Pancreas (tissue), 10 donors: ENCODE measurements around the gene LCAT. TPM values are rescaled to one million over a fixed set of nuclear protein-coding genes. Genes with fewer than 3 reads are reported as not detected.

Source experiments
- ATAC-seq, 4 donors: fragments of 200-7000 bp; cut with Tn5 transposase; one replicate each; pipeline versions ENCODE4 v1.8.0 to v1.9.1; 2020; ENCODE audit warnings: mild to moderate bottlenecking in 4 of 4, moderate library complexity in 4 of 4
- DNase-seq, 6 donors: peaks; one replicate each; pipeline ENCODE4 v3.0.0-alpha.2; 2020
- FAIRE-seq: peaks from 2 replicates; lab custom pipeline; 2012; peaks lifted over from hg19 to GRCh38; lab: Jason Lieb, UNC
- H3K27ac ChIP-seq, 4 donors: fragments of 200-600 bp; sonication (generic); 1 replicate in 3 of 4; 2 replicates in 1 of 4; pipeline versions ENCODE4 v1.5.0 to v1.8.0; 2020
- H3K27me3 ChIP-seq, 4 donors: fragments of 200-600 bp; one replicate each; pipeline ENCODE4 v1.8.0; 2021
- H3K36me3 ChIP-seq, 3 donors: fragments of 200-600 bp; sonication (generic) in 1 of 3; one replicate each; pipeline versions ENCODE4 v1.5.0 to v1.8.0; 2020 to 2021
- H3K4me1 ChIP-seq, 3 donors: fragments of 200-600 bp; one replicate each; pipeline ENCODE4 v1.8.0; 2021
- H3K4me3 ChIP-seq, 4 donors: fragments of 200-600 bp; sonication (generic) in 2 of 4; one replicate each; pipeline versions ENCODE4 v1.5.0 to v1.8.0; 2020 to 2021
- H3K9me3 ChIP-seq, 4 donors: fragments of 200-600 bp; one replicate each; pipeline ENCODE4 v1.8.0; 2021
- CTCF ChIP-seq, 4 donors: fragments of 200-600 bp; sonication (generic) in 3 of 4; IDR thresholded peaks; one replicate each; pipeline versions ENCODE4 v1.5.0 to v1.8.0; 2021; ENCODE audit warnings: antibody characterized with exemption in 4 of 4
- WGBS, 2 donors: extraction: QIAGEN DNeasy Blood & Tissue Kit; methylation state at CpG; one replicate each; pipeline ENCODE4 v1.1.7; 2013; 5-methylcytosine and 5-hydroxymethylcytosine counted together
- intact Hi-C, 3 donors: fragments of 100-400 bp; cut with DNase I; formaldehyde crosslinking; loops; one replicate each; pipeline versions ENCODE4 v1.11.1 to v1.14.2; 2022
- polyA plus RNA-seq, 2 donors: library from polyadenylated mRNA; stranded (reverse); fragments of 200-250 nt; gene quantifications; one replicate each; pipeline ENCODE4 v1.2.3, GENCODE V29; 2013
- total RNA-seq, 6 donors: library from RNA; stranded (reverse); fragmentation: NEBNext Ultra II Directional in 4 of 6; extraction: Animal tissue kit (Norgen Biotek cat#: 25700) in 4 of 6; gene quantifications; one replicate each; pipeline versions ENCODE4 v1.2.1 to v1.2.4, GENCODE V29; 2021 to 2023
- donor health status: healthy with polysubstance abuse.
- donor health status: DM: no; HTN: no; CAD: no; lungs with moderate emphysema.
- donor health status: DM: no; HTN: no; CAD: no.
- donor health status: control.
- donor health status: control.
- donor health status: Bipolar disorder and iron deficiency.
- donor health status: DM: yes; HTN: yes; CAD: no.
- donor health status: DM: no; HTN: no; CAD: no.
- donor health status: DM: no; HTN: no; CAD: no.
- donor health status: DM: yes; HTN: yes; CAD: no.

The LCAT gene
- total and polyA plus RNA-seq, 8 donors: 2.8 to 65.5 (median 10.3) TPM

DNA sequence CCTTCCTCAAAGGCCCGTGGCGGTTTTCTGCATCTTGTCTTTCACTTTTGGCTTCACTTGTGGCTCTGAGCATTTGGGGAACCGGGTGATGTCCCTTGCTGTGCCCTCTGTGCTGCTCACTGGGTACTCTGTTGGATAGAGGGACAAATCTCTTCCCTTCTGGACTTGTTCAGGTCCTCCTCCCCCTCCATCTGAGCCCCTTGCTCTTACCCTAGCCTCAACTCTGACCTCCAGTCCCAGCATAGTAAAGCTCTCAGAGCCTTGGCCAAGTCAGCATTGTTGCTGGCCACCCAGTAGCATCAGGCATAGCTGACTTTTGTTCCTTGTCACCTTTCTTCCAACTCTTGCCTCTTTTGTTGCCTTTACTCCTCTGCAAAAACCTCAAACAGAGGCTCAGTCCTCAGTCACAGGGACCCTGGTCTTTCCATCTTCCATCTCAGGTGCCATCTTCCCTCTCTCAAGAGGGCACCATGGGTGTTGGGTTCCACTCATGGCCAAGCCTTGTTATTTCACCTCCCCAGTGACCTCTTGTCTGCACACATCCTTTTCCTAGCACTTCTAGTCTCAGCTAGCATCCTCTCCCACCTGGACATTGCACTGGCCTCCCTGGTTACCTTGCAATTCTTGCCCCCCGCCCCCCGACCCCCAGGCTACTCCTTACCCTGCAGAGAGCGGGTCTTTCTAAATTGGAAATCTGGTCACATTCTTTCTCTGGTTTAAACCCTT is 6.9 kb downstream of the LCAT start:
- Histone ChIP-seq H3K27me3 (no peaks in the 10 kb centered on the region), H3K4me1 (peaks cover 0 to 20% (median 4%) of the 10 kb centered on the region in 3 donors), H3K4me3 (peak overlapping the region; percentile 80 to 94 (median 91)), H3K36me3 (no peaks in the 10 kb centered on the region), H3K9me3 (no peaks in the 10 kb centered on the region), H3K27ac (peak overlapping the region; percentile 81 to 95 (median 87))
- 44 to 45% methylated on average over 6 of the region's 6 CpGs for WGBS, 2 donors
- no peak for DNase-seq
- intact Hi-C loops: loop anchor here in 1 of 3 donors (10.0 kb wide), 1 partner anchor 412 kb away; the partner anchor contains the start of gene RIPOR1
- TF ChIP-seq CTCF (IDR thresholded peaks at IDR 0.05): no peak
- no peak for ATAC-seq
- no peak for FAIRE-seq

GRCh38 chr16:67936124-67936879 is 7.6 kb downstream of the LCAT start, which contains the start of gene PSMB10:
TSS of gene PSMB10 (minus strand) at chr16:67936850. CDS start at chr16:67936749, 101 bp downstream.
- Histone ChIP-seq H3K36me3 (no peaks in the 10 kb centered on the region), H3K27me3 (no peaks in the 10 kb centered on the region), H3K9me3 (no peaks in the 10 kb centered on the region), H3K4me1 (peaks cover 0 to 20% (median 4%) of the 10 kb centered on the region in 3 donors), H3K27ac (peak within 1 kb of the TSS; percentile 81 to 95 (median 87)), H3K4me3 (peak within 1 kb of the TSS; percentile 80 to 94 (median 91))
- FAIRE-seq (no peak), DNase-seq (peak; percentile 53 to 82 (median 70)), ATAC-seq (peak; percentile 15 to 55 (median 28))
- no peak for TF ChIP-seq CTCF (IDR thresholded peaks at IDR 0.05)
- intact Hi-C loops: loop anchor here in 1 of 3 donors (10.0 kb wide), 1 partner anchor 412 kb away; the partner anchor contains the start of gene RIPOR1
- WGBS, 2 donors: 0% methylated on average over 46 to 54 of the region's 54 CpGs

DNA sequence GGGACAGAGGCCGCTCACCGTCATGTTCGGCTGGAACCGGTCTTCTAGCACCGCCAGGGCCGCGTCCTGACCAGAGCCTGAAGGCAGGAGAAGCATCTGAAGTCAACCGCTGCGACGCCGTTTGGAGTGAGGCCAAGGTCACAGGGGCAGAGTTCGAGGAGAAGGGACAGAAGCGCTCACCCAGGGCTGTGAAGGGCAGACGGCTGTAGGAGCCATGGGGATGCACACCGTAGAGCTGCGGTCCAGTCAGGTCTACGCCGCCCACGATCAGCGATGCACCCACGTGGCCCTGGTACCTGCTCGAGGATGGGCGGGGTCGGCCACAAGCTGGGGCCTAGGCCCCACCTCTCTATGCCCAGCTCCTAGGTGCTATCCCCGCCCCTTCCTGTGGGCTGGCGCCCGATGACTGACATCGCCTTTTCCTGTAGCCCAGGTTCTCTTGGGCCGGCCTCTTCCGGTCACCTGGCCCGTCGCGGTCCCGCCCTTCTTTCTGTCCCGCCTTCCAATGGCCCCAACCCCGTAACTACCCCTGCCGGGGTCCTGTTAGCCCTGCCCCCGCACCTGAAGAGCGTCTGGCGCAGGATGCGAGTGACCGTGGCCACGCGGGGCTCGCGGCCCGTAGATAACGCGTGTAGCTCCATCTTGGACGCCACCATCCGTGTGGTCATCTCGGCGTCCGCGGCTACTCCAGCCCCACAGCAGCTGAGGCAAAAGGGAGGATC is 8.4 kb downstream of the LCAT start:
- DNase-seq (peak; percentile 92 to 99 (median 98)), ATAC-seq (peak; percentile 84 to 93 (median 86)), FAIRE-seq (no peak)
- H3K36me3 ChIP-seq: no peaks in the 10 kb centered on the region
- H3K4me3 ChIP-seq: peak overlapping the region; percentile 80 to 94 (median 91)
- intact Hi-C loops: loop anchor here in 1 of 3 donors (10.0 kb wide), 1 partner anchor 411 kb away; the partner anchor contains the start of gene RIPOR1
- TF ChIP-seq CTCF (IDR thresholded peaks at IDR 0.05): no peak
- 1% methylated on average over 52 to 55 of the region's 55 CpGs for WGBS, 2 donors
- peak overlapping the region; percentile 81 to 95 (median 87) for H3K27ac ChIP-seq
- no peaks in the 10 kb centered on the region for H3K9me3 ChIP-seq
- H3K27me3 ChIP-seq: no peaks in the 10 kb centered on the region
- peaks cover 0 to 20% (median 4%) of the 10 kb centered on the region in 3 donors for H3K4me1 ChIP-seq

GRCh38 chr16:67935101-67935401 is 8.9 kb downstream of the LCAT start:
- Histone ChIP-seq H3K4me1 (peaks cover 0 to 20% (median 4%) of the 10 kb centered on the region in 3 donors), H3K9me3 (no peaks in the 10 kb centered on the region), H3K4me3 (peak overlapping the region in 3 of 4 donors; percentile 90 to 94 (median 92)), H3K27me3 (no peaks in the 10 kb centered on the region), H3K36me3 (peaks cover 0 to 3% (median 0%) of the 10 kb centered on the region in 3 donors), H3K27ac (peak overlapping the region; percentile 28 to 95 (median 83))
- intact Hi-C loops: loop anchor here in 1 of 3 donors (10.0 kb wide), 1 partner anchor 410 kb away; the partner anchor contains the start of gene RIPOR1
- WGBS, 2 donors: 9 to 14% methylated on average over 13 of the region's 13 CpGs
- FAIRE-seq: no peak
- no peak for TF ChIP-seq CTCF (IDR thresholded peaks at IDR 0.05)
- ATAC-seq: peak in 1 of 4 donors; percentile 0
- DNase-seq: no peak
